H1 (cell line): ENCODE results near the gene NEUROD1. TPM values are rescaled to one million over a fixed set of nuclear protein-coding genes. Genes with fewer than 3 reads are reported as not detected.

Experiments
- CBX8 ChIP-seq: fragments of 300-800, 300-1000 bp; sonication (generic); IDR thresholded peaks from 2 replicates; pipeline ENCODE4 v1.7.1; 2016; ENCODE audit warnings: low read depth, low read length, borderline replicate concordance
- JUN ChIP-seq: IDR thresholded peaks from 2 replicates; pipeline ENCODE4 v1.6.1; 2011; ENCODE audit warnings: low read depth, mild to moderate bottlenecking, improper control_type of control experiment, low read length
- KDM4A ChIP-seq: IDR thresholded peaks from one replicate; pipeline ENCODE4 v1.7.1; 2012; ENCODE audit warnings: low read depth, mild to moderate bottlenecking, moderate library complexity, low read length, inconsistent platforms; ENCODE audit not compliant: severe bottlenecking
- RAD21 ChIP-seq, 2 experiments: IDR thresholded peaks in 1 of 2; conservative IDR thresholded peaks in 1 of 2; 2 replicates each; pipeline ENCODE4 v1.6.1; 2011; ENCODE audit warnings: low read depth in 2 of 2, low read length in 2 of 2, improper control_type of control experiment in 1 of 2, inconsistent platforms in 1 of 2, mild to moderate bottlenecking in 1 of 2, moderate library complexity in 1 of 2
- SRF ChIP-seq: IDR thresholded peaks from 2 replicates; pipeline ENCODE4 v1.6.1; 2011; ENCODE audit warnings: mild to moderate bottlenecking, low read depth, low read length, moderate library complexity
- polyA plus RNA-seq, 7 experiments: library from polyadenylated mRNA; depleted of rRNA in 3 of 7; stranded (reverse) in 5 of 7; unstranded in 2 of 7; fragments of >200 nt in 5 of 7; fragments of 200-250 nt in 2 of 7; gene quantifications; 1 replicate in 5 of 7; 2 replicates in 1 of 7; 4 replicates in 1 of 7; pipeline versions ENCODE4 v1.2.1 to v1.2.3, GENCODE V29; 2011 to 2013; ENCODE audit warnings: missing spikeins in 2 of 7, mixed read lengths in 2 of 7
- total RNA-seq: library from RNA; stranded (reverse); fragmentation: NEBNext Ultra II Directional; extraction: Animal tissue kit (Norgen Biotek cat#: 25700); gene quantifications from 2 replicates; pipeline ENCODE4 v1.2.1, GENCODE V29; 2021

NEUROD1 gene
- total and polyA plus RNA-seq, 2 of the 8 experiments (the other 6 are each of a cell fraction or from before 2014, with no cell fraction given) = 0.08 TPM; not detected in 1

GRCh38 chr2:181685150-181685688 lies 4.9 kb upstream of the NEUROD1 start (continued):
- TF ChIP-seq JUN (no peak), KDM4A (no peak), CBX8 (no peak), RAD21 (IDR thresholded peaks at IDR 0.05 in 1 of 2, conservative IDR thresholded peaks at IDR 0.05 in 1 of 2; ENCODE audit: low read depth in 2 of 2, low read length in 2 of 2) (no peak), SRF (no peak)
